ENCODE measurements around the gene TRPM3. TPM values are rescaled to one million over a fixed set of nuclear protein-coding genes. Genes with fewer than 3 reads are reported as not detected.

TRPM3 gene
- total and polyA plus RNA-seq, 2 of the 13 experiments (the other 11 are each of a cell fraction or from before 2014, with no cell fraction given): not detected

DNA sequence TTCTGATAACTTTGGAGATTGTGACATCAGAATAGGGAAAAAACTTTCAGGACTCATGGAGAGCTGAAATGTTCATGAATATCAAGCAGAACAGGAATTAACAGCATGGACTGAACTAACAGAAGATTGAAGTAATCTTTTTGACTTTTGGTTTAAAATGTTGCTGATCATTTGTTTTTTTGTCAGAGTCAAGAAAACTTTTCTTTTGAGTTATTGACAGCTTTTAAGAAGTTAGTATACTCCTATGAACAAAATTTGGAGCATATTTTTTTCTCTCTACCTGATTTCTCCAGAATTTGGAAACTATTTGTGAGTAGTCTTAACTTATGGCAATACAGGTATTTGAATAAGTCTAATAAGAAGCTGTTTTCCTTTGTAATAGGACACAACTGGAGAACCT is 462.7 kb downstream of the TRPM3 start (continued):
- TF ChIP-seq, protein P1, sequence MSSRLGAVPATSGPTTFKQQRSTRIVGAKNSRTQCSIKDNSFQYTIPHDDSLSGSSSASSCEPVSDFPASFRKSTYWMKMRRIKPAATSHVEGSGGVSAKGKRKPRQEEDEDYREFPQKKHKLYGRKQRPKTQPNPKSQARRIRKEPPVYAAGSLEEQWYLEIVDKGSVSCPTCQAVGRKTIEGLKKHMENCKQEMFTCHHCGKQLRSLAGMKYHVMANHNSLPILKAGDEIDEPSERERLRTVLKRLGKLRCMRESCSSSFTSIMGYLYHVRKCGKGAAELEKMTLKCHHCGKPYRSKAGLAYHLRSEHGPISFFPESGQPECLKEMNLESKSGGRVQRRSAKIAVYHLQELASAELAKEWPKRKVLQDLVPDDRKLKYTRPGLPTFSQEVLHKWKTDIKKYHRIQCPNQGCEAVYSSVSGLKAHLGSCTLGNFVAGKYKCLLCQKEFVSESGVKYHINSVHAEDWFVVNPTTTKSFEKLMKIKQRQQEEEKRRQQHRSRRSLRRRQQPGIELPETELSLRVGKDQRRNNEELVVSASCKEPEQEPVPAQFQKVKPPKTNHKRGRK (CRISPR knock-in tag; IDR thresholded peaks at IDR 0.05): no peak

- 39% methylated on average over 1 of the region's 1 CpG for WGBS (ENCODE audit: low lambda C conversion rate)
- no TSS peak for BruUV-seq (replicated peaks)
- ChIA-PET POLR2A (no interaction called here), CTCF (ENCODE audit: low intra/inter-chr PET ratio, low total read pairs) (no interaction called here)
- no peak for DNase-seq (ENCODE audit: low spot score)
- TF ChIP-seq YY1 (IDR thresholded peaks at IDR 0.05; ENCODE audit: insufficient read depth, insufficient replicate concordance, low read depth, low read length) (no peak), ZEB1 (IDR thresholded peaks at IDR 0.05; ENCODE audit: insufficient replicate concordance, low read depth) (no peak), ARID2 (CRISPR knock-in tag; IDR thresholded peaks at IDR 0.05; ENCODE audit: borderline replicate concordance) (no peak), MAFF (IDR thresholded peaks at IDR 0.05; ENCODE audit: low read depth, low read length) (0 out of 2 replicates have a peak, but pooled peaks have one; percentile 15), ZNF781 (CRISPR knock-in tag; IDR thresholded peaks at IDR 0.05; ENCODE audit: borderline replicate concordance, not compliant biosample characterization) (no peak), ZNF850 (CRISPR knock-in tag; conservative IDR thresholded peaks at IDR 0.05) (no peak), SAP130 (CRISPR knock-in tag; IDR thresholded peaks at IDR 0.05; ENCODE audit: low read depth) (no peak), ZNF615 (CRISPR knock-in tag; IDR thresholded peaks at IDR 0.05; ENCODE audit: borderline replicate concordance) (no peak), SMAD1 (CRISPR knock-in tag; IDR thresholded peaks at IDR 0.05; ENCODE audit: borderline replicate concordance, low read depth) (no peak), MAFK (conservative IDR thresholded peaks at IDR 0.05 in 1 of 2, IDR thresholded peaks at IDR 0.05 in 1 of 2; ENCODE audit: low read length in 2 of 2) (peak in 1 of 2 experiments; percentile 29; a peak in 2 of 4 replicates), SPEN (CRISPR knock-in tag; IDR thresholded peaks at IDR 0.05; ENCODE audit: low read depth) (no peak), DMTF1 (CRISPR knock-in tag; IDR thresholded peaks at IDR 0.05) (no peak), SMARCE1 (IDR thresholded peaks at IDR 0.05; ENCODE audit: borderline replicate concordance) (no peak)
- no peaks in the 10 kb centered on the region for H3K4me1 ChIP-seq (ENCODE audit: insufficient read depth, low read length)
- H4K20me1 ChIP-seq (ENCODE audit: insufficient read depth, low read length): no peaks in the 10 kb centered on the region
- intact Hi-C loops (cut with micrococcal nuclease; ENCODE audit: unreplicated experiment) (no loop called here), in situ Hi-C loops (cut with HindIII; ENCODE audit: extremely low pct_ligation_motif_present, low pct_unique_long_range_greater_than_20kb) (no loop called here)
- H3K9me3 ChIP-seq (ENCODE audit: low read length): peaks cover 8% of the 10 kb centered on the region; the same call in 1 of the 2 replicates
- no peak overlapping the region for H3K9ac ChIP-seq (ENCODE audit: insufficient read depth, low read depth, low read length)
- no peak overlapping the region for H3K27ac ChIP-seq (ENCODE audit: extremely low read length, insufficient read depth, low read length)
- H3K27me3 ChIP-seq (ENCODE audit: control insufficient read depth in 1 of 2, insufficient read depth in 2 of 2, low read length in 2 of 2): no peaks in the 10 kb centered on the region
- H2AFZ ChIP-seq (ENCODE audit: low read length): no peak overlapping the region
- no peak overlapping the region for H3K4me3 ChIP-seq (replicated peaks in 1 of 3; ENCODE audit: insufficient read depth in 1 of 3, low read depth in 2 of 3, low read length in 3 of 3)
- ATAC-seq: no peak
- no peak for FAIRE-seq
- H3K4me2 ChIP-seq (ENCODE audit: low read depth, low read length): no peak overlapping the region
- no peaks in the 10 kb centered on the region for H3K36me3 ChIP-seq (replicated peaks in 1 of 2; ENCODE audit: control insufficient read depth in 1 of 2, insufficient read depth in 2 of 2, low read length in 2 of 2)
- H3K79me2 ChIP-seq (ENCODE audit: insufficient read depth, low read length): no peaks in the 10 kb centered on the region
Observed at GRCh38 chr9:70656281-70656680, 465.1 kb downstream of the TRPM3 start.

Data from HepG2 (cell line).